Measurements from ENCODE around the gene FBRS. TPM values are rescaled to one million over a fixed set of nuclear protein-coding genes. Genes with fewer than 3 reads are reported as not detected.
"Not testable (repeated sequence)": the region's sequence is repeated elsewhere in the genome, so short reads cannot be mapped to it uniquely, and the experiment has no call there.

The FBRS gene
- total RNA-seq: 7.8 and 13.3 TPM in 2 replicates

- DNase-seq (ENCODE audit: low read depth in 2 of 2): peak; percentile 100
Measured at GRCh38 chr16:30657866-30658730, at the start of gene FBRS. FBRS (plus strand) TSS chr16:30658431; CDS start chr16:30659519, 1,088 bp downstream.

- peak; percentile 41 to 55 for DNase-seq (ENCODE audit: low read depth in 2 of 2)
Measured at GRCh38 chr16:30609002-30609925, 49.0 kb upstream of the FBRS start.

GRCh38 chr16:30609926-30610839, 48.0 kb upstream of the FBRS start, which contains the start of gene ZNF689:
ZNF689 (minus strand) TSS chr16:30610389; CDS start chr16:30610041, 348 bp downstream.
- DNase-seq (ENCODE audit: low read depth in 2 of 2): peak; percentile 97

- DNase-seq (ENCODE audit: low read depth in 2 of 2): peak; percentile 51 to 67
Measured at GRCh38 chr16:30615358-30616091, 42.7 kb upstream of the FBRS start.

DNA sequence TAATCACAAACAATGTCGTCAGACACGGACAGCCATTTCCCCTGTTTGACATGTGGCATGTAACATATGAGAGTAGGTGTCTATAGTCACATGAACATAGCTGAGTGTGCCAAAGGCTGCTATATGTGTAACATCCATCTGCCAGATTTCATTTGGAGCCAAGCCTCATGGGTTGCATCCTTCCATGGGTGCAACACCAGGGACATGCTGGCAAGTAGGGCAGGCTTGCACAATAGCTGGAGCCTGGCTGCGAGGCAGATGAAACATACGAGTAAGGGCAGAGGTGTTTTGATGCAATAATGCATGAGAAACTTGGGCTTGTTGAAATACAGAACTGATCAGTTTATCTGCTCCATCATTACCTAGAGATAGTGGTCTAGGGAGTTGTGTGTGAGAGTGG, 39.0 kb upstream of the FBRS start:
- no peak for DNase-seq (ENCODE audit: low read depth in 2 of 2)

DNA sequence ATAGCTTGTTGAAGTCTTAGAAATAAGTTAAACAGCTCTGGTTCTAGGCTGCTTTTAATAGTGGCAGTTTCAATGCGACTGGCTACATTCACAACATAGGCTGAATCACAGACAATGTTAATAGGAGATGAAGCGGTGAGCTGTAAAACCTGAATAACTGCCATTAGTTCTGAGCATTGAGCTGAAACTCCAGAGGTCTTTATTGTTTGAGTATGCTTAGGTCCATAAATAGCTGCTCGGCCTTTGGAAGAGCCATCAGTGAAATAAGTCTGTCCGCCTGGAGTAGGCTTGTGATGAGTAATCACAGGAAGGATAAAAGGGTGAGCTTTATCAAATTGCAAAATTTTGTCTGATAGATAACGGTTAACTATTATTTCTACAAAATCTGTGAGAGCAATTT, 38.6 kb upstream of the FBRS start:
- no peak for DNase-seq (ENCODE audit: low read depth in 2 of 2)

DNA sequence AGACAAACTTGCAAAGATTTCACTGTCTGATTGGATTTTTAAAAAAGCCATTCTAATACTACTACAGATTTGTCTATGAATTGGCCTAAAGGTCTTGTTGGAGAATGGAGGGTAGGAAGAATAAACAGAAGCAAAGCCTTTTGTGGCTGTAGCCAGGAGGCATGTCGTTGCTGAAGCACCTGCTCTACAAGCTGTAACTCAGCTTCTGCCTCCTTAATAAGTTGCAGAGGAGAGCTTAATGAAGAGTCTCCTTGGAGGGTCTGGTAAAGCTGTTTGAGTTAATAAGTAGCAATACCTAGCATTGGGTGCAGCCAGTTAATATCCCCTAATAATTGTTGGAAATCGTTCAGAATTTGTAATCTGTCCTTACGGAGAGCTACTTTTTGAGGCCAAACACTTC, 38.1 kb upstream of the FBRS start:
- no peak for DNase-seq (ENCODE audit: low read depth in 2 of 2)

DNA sequence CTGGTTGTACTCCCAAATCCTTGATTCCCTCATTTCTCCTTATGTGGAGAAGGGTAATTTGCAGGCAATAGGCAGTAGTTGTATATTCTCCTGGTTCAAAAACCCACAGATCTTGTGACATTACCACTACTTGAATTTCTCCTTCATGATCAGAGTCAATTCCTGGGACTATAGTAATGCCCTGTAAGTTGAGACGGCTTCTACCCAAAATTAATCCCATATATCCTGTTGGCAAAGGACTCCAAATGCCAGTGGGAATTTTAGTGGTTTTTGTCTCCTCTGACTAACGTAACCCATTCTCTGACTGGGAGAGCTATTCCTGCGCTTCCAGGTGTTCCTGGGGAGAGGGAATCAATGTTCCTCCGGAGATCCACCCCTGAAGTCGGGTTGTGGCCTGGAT, 36.5 kb upstream of the FBRS start:
- DNase-seq (ENCODE audit: low read depth in 2 of 2): no peak

DNA sequence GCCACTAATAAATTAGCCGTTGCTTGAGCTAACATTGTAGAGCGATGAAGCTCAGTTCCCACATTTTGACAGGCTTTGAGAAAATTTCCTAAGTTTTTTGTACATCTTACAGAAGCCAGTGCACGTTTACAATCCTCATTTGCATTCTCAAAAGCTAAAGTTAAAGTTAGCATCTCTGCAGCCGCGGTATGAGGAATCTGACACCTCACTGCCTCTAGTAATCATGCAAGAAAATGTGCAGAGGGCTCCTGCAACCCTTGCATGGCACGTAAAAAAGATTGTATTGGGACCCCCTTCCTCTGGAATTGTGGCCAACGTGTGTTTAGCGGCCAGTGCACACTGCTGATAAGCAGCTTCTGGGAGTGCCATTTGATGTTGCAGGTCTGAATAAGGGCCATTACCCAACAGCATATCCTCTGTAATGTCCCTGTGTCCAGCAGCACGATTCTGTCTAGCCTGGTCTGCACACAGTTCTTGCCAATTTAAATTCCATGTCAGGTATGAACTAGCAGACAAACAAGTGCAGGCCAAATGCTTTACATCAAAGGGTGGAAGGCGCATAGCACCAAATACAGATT, 35.7 kb upstream of the FBRS start:
- no peak for DNase-seq (ENCODE audit: low read depth in 2 of 2)

DNA sequence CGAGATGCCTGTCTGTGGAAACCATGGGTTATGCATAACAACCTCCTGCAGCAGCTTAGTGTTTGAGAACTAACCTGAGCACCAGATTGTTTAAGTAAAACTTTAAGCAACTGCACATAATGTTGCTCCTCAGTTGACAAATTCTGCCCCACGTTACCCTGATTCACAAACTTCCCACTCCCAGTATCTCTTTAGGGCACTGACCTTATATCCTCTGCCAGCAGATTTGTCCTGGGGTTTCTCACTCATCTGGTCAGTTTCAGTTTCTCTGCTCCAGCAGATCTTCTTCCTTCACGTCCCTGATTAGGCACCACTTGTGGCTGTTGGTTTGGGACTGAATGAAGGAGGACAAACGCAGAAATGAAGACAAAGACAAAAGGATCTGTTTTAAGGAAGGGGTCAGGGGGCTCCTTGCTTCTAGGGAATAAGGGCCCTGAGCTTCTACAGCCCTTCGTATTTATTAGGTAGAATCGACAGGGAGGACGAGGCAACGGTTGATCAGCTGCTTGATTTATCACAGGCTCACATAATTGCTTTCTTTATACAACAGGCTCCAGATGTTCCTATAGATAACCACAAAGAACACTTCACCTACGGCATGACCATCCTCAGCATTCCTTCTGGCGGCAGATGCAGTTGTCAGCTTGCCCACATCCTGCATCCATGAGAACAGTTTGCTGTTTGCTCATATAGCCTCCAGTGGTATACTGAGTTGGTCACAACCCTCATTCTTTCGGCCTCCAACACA, 34.5 kb upstream of the FBRS start:
- DNase-seq (ENCODE audit: low read depth in 2 of 2): no peak

GRCh38 chr16:30626236-30626635, 32.0 kb upstream of the FBRS start:
- DNase-seq (ENCODE audit: low read depth in 2 of 2): no peak

DNA sequence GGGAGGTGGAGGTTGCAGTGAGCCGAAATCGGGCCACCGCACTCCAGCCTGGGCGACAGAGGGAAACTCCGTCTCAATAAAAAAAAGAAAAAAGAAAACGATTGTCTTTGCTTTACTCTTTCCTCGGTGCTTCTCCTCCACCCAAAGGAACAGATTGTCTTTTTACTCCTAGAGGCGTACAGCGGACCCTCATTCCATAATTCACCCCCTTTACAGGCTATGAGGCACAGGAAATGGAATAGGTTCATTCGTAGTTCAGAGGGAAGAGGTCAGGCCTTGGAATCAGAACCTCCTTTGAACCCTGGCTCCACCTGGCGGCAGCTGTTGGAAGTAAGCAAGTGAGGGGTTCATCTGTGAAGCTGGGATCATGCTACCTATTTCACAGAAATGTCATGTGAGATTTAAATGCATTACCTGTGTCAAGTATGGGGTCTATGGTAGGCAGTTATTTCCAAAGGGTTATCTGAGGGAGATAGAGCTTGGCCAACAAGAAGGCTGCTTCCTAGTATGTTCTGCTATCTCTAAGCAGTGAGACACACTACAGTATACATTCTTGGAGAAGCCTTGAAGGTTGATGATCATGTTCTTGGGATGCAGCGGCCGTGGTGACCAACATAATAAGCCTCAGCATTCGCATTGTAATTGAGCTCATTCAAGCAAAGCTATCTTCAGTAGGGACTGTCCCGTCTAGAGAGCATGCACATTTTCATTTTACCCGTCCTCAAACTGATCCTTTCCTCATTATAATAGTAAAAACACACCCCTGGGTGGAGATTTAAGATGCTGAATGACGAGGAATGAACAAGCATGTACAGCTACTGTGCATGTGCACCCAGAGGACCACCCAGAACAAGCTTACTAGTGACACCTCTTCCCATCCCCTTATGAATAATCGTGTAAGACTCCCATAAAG, 29.3 kb upstream of the FBRS start:
- peak; percentile 68 to 77 for DNase-seq (ENCODE audit: low read depth in 2 of 2)

DNA sequence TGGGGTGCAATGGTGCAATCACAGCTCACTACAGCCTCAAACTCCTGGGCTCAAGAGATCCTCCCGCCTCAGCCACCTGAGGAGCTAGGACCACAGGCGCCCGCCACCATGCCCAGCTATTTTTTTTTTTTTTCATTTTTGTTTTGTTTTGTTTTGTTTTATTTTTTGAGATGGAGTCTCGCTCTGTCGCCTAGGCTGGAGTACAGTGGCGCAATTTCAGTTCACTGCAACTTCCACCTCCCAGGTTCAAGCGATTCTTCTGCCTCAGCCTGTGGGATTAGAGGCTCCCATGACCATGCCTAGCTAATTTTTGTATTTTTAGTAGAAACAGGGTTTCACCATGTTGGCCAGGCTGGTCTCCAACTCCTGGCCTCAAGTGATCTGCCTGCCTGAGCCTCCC, 25.8 kb upstream of the FBRS start:
- not testable (repeated sequence) for DNase-seq (ENCODE audit: low read depth in 2 of 2)

- no peak for DNase-seq (ENCODE audit: low read depth in 2 of 2)
Measured at GRCh38 chr16:30633526-30633925, 24.7 kb upstream of the FBRS start.

GRCh38 chr16:30636599-30636998, 21.6 kb upstream of the FBRS start:
- no peak for DNase-seq (ENCODE audit: low read depth in 2 of 2)

GRCh38 chr16:30637139-30637538, 21.1 kb upstream of the FBRS start:
- DNase-seq (ENCODE audit: low read depth in 2 of 2): not testable (repeated sequence)

- peak; percentile 58 to 66 for DNase-seq (ENCODE audit: low read depth in 2 of 2)
Measured at GRCh38 chr16:30637944-30638343, 20.3 kb upstream of the FBRS start.

DNA sequence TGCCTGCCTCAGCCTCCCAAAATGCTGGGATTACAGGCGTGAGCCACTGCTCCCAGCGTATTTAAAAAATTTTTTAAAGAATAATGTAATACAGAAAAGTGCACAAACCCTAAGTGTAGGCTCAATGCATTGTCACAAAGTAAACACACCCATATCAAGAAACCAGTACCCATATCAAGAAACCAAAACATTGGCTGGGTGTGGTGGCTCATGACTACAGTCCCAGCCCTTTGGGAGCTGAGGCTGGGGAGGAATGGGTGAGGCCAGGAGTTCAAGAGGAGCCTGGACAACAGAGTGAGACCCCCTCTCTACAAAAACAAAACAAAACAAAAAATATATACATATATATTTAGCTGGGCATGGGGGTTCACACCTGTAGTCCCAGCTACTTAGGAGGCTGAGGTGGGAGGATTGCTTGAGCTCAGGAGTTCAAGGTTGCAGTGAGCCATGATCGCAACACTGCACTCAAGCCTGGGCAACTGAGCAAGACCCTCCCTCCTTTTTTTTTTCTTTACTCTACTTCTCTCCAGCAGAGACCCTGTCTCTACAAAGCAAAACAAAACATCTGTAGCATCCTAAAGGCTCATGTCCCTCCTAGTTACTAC, 16.8 kb upstream of the FBRS start:
- DNase-seq (ENCODE audit: low read depth in 2 of 2): no peak
